B cell (primary cell): ENCODE measurements around the gene ZNF688. TPM values are rescaled to one million over a fixed set of nuclear protein-coding genes. Genes with fewer than 3 reads are reported as not detected.

Experiments used
- ATAC-seq: fragments of 200-7000 bp; cut with Tn5 transposase; one replicate; pipeline ENCODE4 v1.10.0; 2021; ENCODE audit warnings: low read depth, mild to moderate bottlenecking, moderate number of reproducible peaks, moderate library complexity
- CTCF ChIA-PET: fragments of 350-600 bp; sonication (Branson Sonifier 250); formaldehyde crosslinking; loops from one replicate; lab custom pipeline; 2021; ENCODE audit warnings: antibody characterized with exemption, inconsistent platforms; lab: Charles Lee
- POLR2A ChIA-PET: fragments of 350-600 bp; sonication (Branson Sonifier 250); formaldehyde crosslinking; loops from one replicate; lab custom pipeline; 2021; ENCODE audit warnings: antibody characterized with exemption; lab: Charles Lee
- DNase-seq: peaks from one replicate; pipeline ENCODE4 v3.0.0; 2013
- H2AFZ ChIP-seq: 2 replicates; pipeline ENCODE4 v1.6.1; 2012; ENCODE audit warnings: mild to moderate bottlenecking, low read depth, low read length; ENCODE audit not compliant: insufficient read depth, poor library complexity, severe bottlenecking
- H3K27ac ChIP-seq, 2 donors: 1 replicate in 1 of 2; 2 replicates in 1 of 2; pipeline ENCODE4 v1.5.1; 2012 to 2013; ENCODE audit warnings: low read length in 2 of 2, mild to moderate bottlenecking in 2 of 2, moderate library complexity in 1 of 2
- H3K27me3 ChIP-seq, 4 experiments: fragments of 200-600 bp in 1 of 4; sonication (generic) in 1 of 4; replicated peaks in 1 of 4; 1 replicate in 2 of 4; 2 replicates in 2 of 4; pipeline versions ENCODE4 v1.6.1 to v1.7.0; 2013 to 2016; ENCODE audit warnings: low read length in 3 of 4, mild to moderate bottlenecking in 2 of 4, mixed read lengths in 1 of 4, moderate library complexity in 1 of 4; ENCODE audit not compliant: insufficient read depth in 4 of 4, control insufficient read depth in 3 of 4; ENCODE audit errors: control extremely low read depth in 1 of 4
- H3K36me3 ChIP-seq, 2 experiments: replicated peaks in 1 of 2; 1 replicate in 1 of 2; 2 replicates in 1 of 2; pipeline versions ENCODE4 v1.6.1 to v1.7.1; 2013; ENCODE audit warnings: low read length in 1 of 2; ENCODE audit not compliant: insufficient read depth in 2 of 2, control insufficient read depth in 1 of 2; ENCODE audit errors: control extremely low read depth in 1 of 2, extremely low read depth in 1 of 2
- H3K4me1 ChIP-seq, 2 donors: fragments of 200-600 bp in 1 of 2; sonication (generic) in 1 of 2; 1 replicate in 1 of 2; 2 replicates in 1 of 2; pipeline versions ENCODE4 v1.5.1 to v1.6.1; 2013 to 2017; ENCODE audit warnings: low read length in 2 of 2; ENCODE audit not compliant: control insufficient read depth in 2 of 2, insufficient read depth in 2 of 2
- H3K4me2 ChIP-seq: replicated peaks from 2 replicates; pipeline ENCODE3; 2012; ENCODE audit warnings: mild to moderate bottlenecking, low read depth, low read length; ENCODE audit not compliant: poor library complexity, severe bottlenecking
- H3K4me3 ChIP-seq, 5 experiments: fragments of 200-600 bp in 1 of 5; sonication (generic) in 1 of 5; 1 replicate in 3 of 5; 2 replicates in 2 of 5; pipeline versions ENCODE4 v1.5.1 to v1.7.0; 2011 to 2016; ENCODE audit warnings: low read length in 4 of 5, mild to moderate bottlenecking in 4 of 5, low read depth in 2 of 5, control low read depth in 1 of 5, moderate library complexity in 1 of 5; ENCODE audit not compliant: insufficient read depth in 1 of 5; ENCODE audit errors: control extremely low read depth in 1 of 5, extremely low read depth in 1 of 5
- H3K79me2 ChIP-seq: fragments of 200-600 bp; sonication (generic); one replicate; pipeline ENCODE4 v1.6.0; 2016; ENCODE audit warnings: low read length; ENCODE audit not compliant: control insufficient read depth, insufficient read depth
- H3K9ac ChIP-seq: fragments of 200-600 bp; sonication (generic); 2 replicates; pipeline ENCODE4 v1.6.1; 2017; ENCODE audit warnings: mild to moderate bottlenecking, low read length, moderate library complexity
- H3K9me3 ChIP-seq, 3 donors: one replicate each; pipeline versions ENCODE4 v1.6.1 to v1.7.1; 2013; ENCODE audit warnings: low read length in 2 of 3; ENCODE audit not compliant: control insufficient read depth in 2 of 3, insufficient read depth in 1 of 3; ENCODE audit errors: control extremely low read depth in 1 of 3
- H4K20me1 ChIP-seq: 2 replicates; pipeline ENCODE4 v1.6.0; 2012; ENCODE audit warnings: mild to moderate bottlenecking, low read length; ENCODE audit not compliant: insufficient read depth, control insufficient read depth, poor library complexity, severe bottlenecking
- H3K27ac Mint-ChIP-seq: one replicate; pipeline ENCODE4 v1.8.0; 2021; ENCODE audit warnings: mixed read lengths
- H3K27me3 Mint-ChIP-seq: one replicate; pipeline ENCODE4 v1.8.0; 2021; ENCODE audit warnings: mixed read lengths
- H3K4me1 Mint-ChIP-seq: one replicate; pipeline ENCODE4 v1.8.0; 2021; ENCODE audit warnings: mixed read lengths
- H3K4me3 Mint-ChIP-seq: one replicate; pipeline ENCODE4 v1.8.0; 2021; ENCODE audit warnings: mixed read lengths
- H3K9me3 Mint-ChIP-seq: one replicate; pipeline ENCODE4 v1.8.0; 2022; ENCODE audit warnings: mixed read lengths; ENCODE audit not compliant: insufficient read depth
- EZH2 ChIP-seq: IDR thresholded peaks from 2 replicates; pipeline ENCODE4 v1.6.1; 2012; ENCODE audit warnings: borderline replicate concordance, low read depth, mild to moderate bottlenecking, moderate library complexity, low read length; ENCODE audit not compliant: insufficient read depth, poor library complexity, severe bottlenecking
- WGBS: methylation state at CpG from one replicate; pipeline ENCODE4 v1.1.5; 2013; ENCODE audit warnings: missing lambda C conversion rate; ENCODE audit not compliant: insufficient coverage; 5-methylcytosine and 5-hydroxymethylcytosine counted together
- intact Hi-C: fragments of 100-400 bp; cut with micrococcal nuclease; formaldehyde crosslinking; loops from one replicate; pipeline ENCODE4 v1.10.0; 2022
- polyA plus RNA-seq: library from polyadenylated mRNA; depleted of rRNA; stranded (reverse); fragments of >200 nt; gene quantifications from 2 replicates; pipeline ENCODE4 v1.2.3, GENCODE V29; 2012
- small RNA-seq: library from RNA; depleted of rRNA; stranded (forward); fragments of <200 nt; gene quantifications from one replicate; pipeline ENCODE3, GENCODE V24; 2012; ENCODE audit warnings: low replicate concordance, low read depth; ENCODE audit not compliant: insufficient read length
- total RNA-seq, 2 donors: library from RNA; stranded (reverse); fragments of 120-200 nt in 1 of 2; gene quantifications; 1 replicate in 1 of 2; 2 replicates in 1 of 2; pipeline versions ENCODE4 v1.2.3 to v1.2.4, GENCODE V29; 2013 to 2022
- TF ChIP-seq, protein P1 (sequence below): fragments of 200-600 bp; IDR thresholded peaks from one replicate; pipeline ENCODE4 v1.8.0; 2022; ENCODE audit warnings: antibody characterized with exemption, mild to moderate bottlenecking

ZNF688 gene
- total and polyA plus RNA-seq, 2 donors (not counting 1 experiment from before 2014, with no cell fraction given): 20.6 to 23.1 TPM

DNA sequence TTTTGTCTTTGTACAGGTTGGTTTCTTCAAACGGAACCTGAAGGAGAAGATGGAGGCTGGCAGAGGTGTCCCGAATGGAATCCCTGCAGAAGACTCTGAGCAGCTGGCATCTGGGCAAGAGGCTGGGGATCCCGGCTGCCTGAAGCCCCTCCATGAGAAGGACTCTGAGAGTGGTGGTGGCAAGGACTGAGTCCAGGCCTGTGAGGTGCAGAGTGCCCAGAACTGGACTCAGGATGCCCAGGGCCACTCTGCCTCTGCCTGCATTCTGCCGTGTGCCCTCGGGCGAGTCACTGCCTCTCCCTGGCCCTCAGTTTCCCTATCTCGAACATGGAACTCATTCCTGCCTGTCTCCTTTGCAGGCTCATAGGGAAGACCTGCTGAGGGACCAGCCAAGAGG lies 50.0 kb downstream of the ZNF688 start:
- H3K79me2 ChIP-seq: no peaks in the 10 kb centered on the region
- H3K9me3 ChIP-seq: no peaks in the 10 kb centered on the region
- H3K27me3 Mint-ChIP-seq: no peaks in the 10 kb centered on the region
- peaks cover 0 to 10% of the 10 kb centered on the region in 2 donors for H3K4me1 ChIP-seq
- intact Hi-C loops: no loop called here
- DNase-seq (no peak), ATAC-seq (no peak)
- 98% methylated on average over 6 of the region's 7 CpGs for WGBS
- H3K9ac ChIP-seq: no peak overlapping the region
- no peak overlapping the region for H3K4me2 ChIP-seq
- no peak overlapping the region for H3K27ac ChIP-seq
- TF ChIP-seq, protein P1, sequence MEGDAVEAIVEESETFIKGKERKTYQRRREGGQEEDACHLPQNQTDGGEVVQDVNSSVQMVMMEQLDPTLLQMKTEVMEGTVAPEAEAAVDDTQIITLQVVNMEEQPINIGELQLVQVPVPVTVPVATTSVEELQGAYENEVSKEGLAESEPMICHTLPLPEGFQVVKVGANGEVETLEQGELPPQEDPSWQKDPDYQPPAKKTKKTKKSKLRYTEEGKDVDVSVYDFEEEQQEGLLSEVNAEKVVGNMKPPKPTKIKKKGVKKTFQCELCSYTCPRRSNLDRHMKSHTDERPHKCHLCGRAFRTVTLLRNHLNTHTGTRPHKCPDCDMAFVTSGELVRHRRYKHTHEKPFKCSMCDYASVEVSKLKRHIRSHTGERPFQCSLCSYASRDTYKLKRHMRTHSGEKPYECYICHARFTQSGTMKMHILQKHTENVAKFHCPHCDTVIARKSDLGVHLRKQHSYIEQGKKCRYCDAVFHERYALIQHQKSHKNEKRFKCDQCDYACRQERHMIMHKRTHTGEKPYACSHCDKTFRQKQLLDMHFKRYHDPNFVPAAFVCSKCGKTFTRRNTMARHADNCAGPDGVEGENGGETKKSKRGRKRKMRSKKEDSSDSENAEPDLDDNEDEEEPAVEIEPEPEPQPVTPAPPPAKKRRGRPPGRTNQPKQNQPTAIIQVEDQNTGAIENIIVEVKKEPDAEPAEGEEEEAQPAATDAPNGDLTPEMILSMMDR: no peak
- no peak for TF ChIP-seq EZH2
- H3K4me1 Mint-ChIP-seq: peaks cover 3% of the 10 kb centered on the region
- H4K20me1 ChIP-seq: no peaks in the 10 kb centered on the region
- H2AFZ ChIP-seq: no peak overlapping the region
- no peak overlapping the region for H3K27ac Mint-ChIP-seq
- no peak overlapping the region for H3K4me3 ChIP-seq
- H3K4me3 Mint-ChIP-seq: no peak overlapping the region
- CTCF ChIA-PET: interaction anchor here (0.6 kb wide), 1 partner anchor 380 kb away, joined by 6 read pairs; no protein-coding TSS in a partner anchor
- no peaks in the 10 kb centered on the region for H3K9me3 Mint-ChIP-seq
- POLR2A ChIA-PET: no interaction called here
- no peaks in the 10 kb centered on the region for H3K27me3 ChIP-seq
- H3K36me3 ChIP-seq: peaks cover 0 to 40% of the 10 kb centered on the region in 2 experiments

Small RNA genes lying within 50 kb of the gene (small RNA-seq; reads per million reads assigned to genes)
- not detected for gene AC093249.4

Other genes with a start within 250 kb of the ZNF688 start
- gene CD2BP2, start 216.4 kb downstream of the ZNF688 start, total RNA-seq: 80.1 and 82.0 TPM in 2 replicates
- gene CD2BP2, start 216.4 kb downstream of the ZNF688 start, polyA plus RNA-seq: 26.1 and 28.1 TPM in 2 replicates
- 53.0 and 58.0 TPM in 2 replicates for gene TBC1D10B, start 201.2 kb downstream of the ZNF688 start, total RNA-seq
- 22.2 and 23.5 TPM in 2 replicates for gene TBC1D10B, start 201.2 kb downstream of the ZNF688 start, polyA plus RNA-seq
- gene MYL11, start 196.9 kb downstream of the ZNF688 start, total RNA-seq: not detected in 2 replicates
- 1.7 and 3.6 TPM in 2 replicates for gene MYL11, start 196.9 kb downstream of the ZNF688 start, polyA plus RNA-seq
- 150 and 154 TPM in 2 replicates for gene SEPTIN1, start 189.2 kb downstream of the ZNF688 start, total RNA-seq
- gene SEPTIN1, start 189.2 kb downstream of the ZNF688 start, polyA plus RNA-seq: 270 and 302 TPM in 2 replicates
- 13.3 and 14.2 TPM in 2 replicates for gene ZNF48, start 176.3 kb downstream of the ZNF688 start, total RNA-seq
- 4.0 and 8.4 TPM in 2 replicates for gene ZNF48, start 176.3 kb downstream of the ZNF688 start, polyA plus RNA-seq
- gene ZNF771, start 164.1 kb downstream of the ZNF688 start, total RNA-seq: 6.6 and 8.3 TPM in 2 replicates
- 3.7 and 4.1 TPM in 2 replicates for gene ZNF771, start 164.1 kb downstream of the ZNF688 start, polyA plus RNA-seq
- 25.0 and 28.9 TPM in 2 replicates for gene DCTPP1, start 141.7 kb downstream of the ZNF688 start, total RNA-seq
- gene DCTPP1, start 141.7 kb downstream of the ZNF688 start, polyA plus RNA-seq: 26.0 and 30.3 TPM in 2 replicates
- gene SEPHS2, start 125.8 kb downstream of the ZNF688 start, total RNA-seq: 62.2 and 63.2 TPM in 2 replicates
- 8.1 and 13.8 TPM in 2 replicates for gene SEPHS2, start 125.8 kb downstream of the ZNF688 start, polyA plus RNA-seq
- 176 and 184 TPM in 2 replicates for gene ITGAL, start 99.0 kb downstream of the ZNF688 start, total RNA-seq
- gene ITGAL, start 99.0 kb downstream of the ZNF688 start, polyA plus RNA-seq: 110 and 118 TPM in 2 replicates
- gene ZNF768, start 45.1 kb downstream of the ZNF688 start, total RNA-seq: 33.3 and 36.5 TPM in 2 replicates
- 16.8 and 24.8 TPM in 2 replicates for gene ZNF768, start 45.1 kb downstream of the ZNF688 start, polyA plus RNA-seq
- 17.3 and 27.1 TPM in 2 replicates for gene ZNF747, start 36.9 kb downstream of the ZNF688 start, total RNA-seq
- gene ZNF747, start 36.9 kb downstream of the ZNF688 start, polyA plus RNA-seq: 7.3 and 9.7 TPM in 2 replicates
- 19.7 and 20.9 TPM in 2 replicates for gene ZNF764, start 13.3 kb downstream of the ZNF688 start, total RNA-seq
- gene ZNF764, start 13.3 kb downstream of the ZNF688 start, polyA plus RNA-seq: 11.0 and 12.6 TPM in 2 replicates
- 39.7 and 44.6 TPM in 2 replicates for gene ZNF785, start 14.0 kb upstream of the ZNF688 start, total RNA-seq
- gene ZNF785, start 14.0 kb upstream of the ZNF688 start, polyA plus RNA-seq: 9.6 and 12.2 TPM in 2 replicates
- 11.9 and 12.4 TPM in 2 replicates for gene ZNF689, start 38.7 kb upstream of the ZNF688 start, total RNA-seq
- 8.1 and 9.6 TPM in 2 replicates for gene ZNF689, start 38.7 kb upstream of the ZNF688 start, polyA plus RNA-seq
- 92.7 and 95.8 TPM in 2 replicates for gene PRR14, start 79.2 kb upstream of the ZNF688 start, total RNA-seq
- gene PRR14, start 79.2 kb upstream of the ZNF688 start, polyA plus RNA-seq: 62.4 and 63.5 TPM in 2 replicates
- 191 and 194 TPM in 2 replicates for gene FBRS, start 86.7 kb upstream of the ZNF688 start, total RNA-seq
- 68.3 and 84.4 TPM in 2 replicates for gene FBRS, start 86.7 kb upstream of the ZNF688 start, polyA plus RNA-seq
- gene SRCAP, start 127.5 kb upstream of the ZNF688 start, total RNA-seq: 142 and 145 TPM in 2 replicates
- 20.9 and 21.4 TPM in 2 replicates for gene SRCAP, start 127.5 kb upstream of the ZNF688 start, polyA plus RNA-seq
- gene PHKG2, start 176.7 kb upstream of the ZNF688 start, total RNA-seq: 54.1 and 55.7 TPM in 2 replicates
- 79.0 and 80.8 TPM in 2 replicates for gene PHKG2, start 176.7 kb upstream of the ZNF688 start, polyA plus RNA-seq
- gene CFAP119, start 190.3 kb upstream of the ZNF688 start, total RNA-seq: 9.3 and 11.7 TPM in 2 replicates
- gene CFAP119, start 190.3 kb upstream of the ZNF688 start, polyA plus RNA-seq: 8.5 and 10.4 TPM in 2 replicates
- gene RNF40, start 190.6 kb upstream of the ZNF688 start, total RNA-seq: 120 and 121 TPM in 2 replicates
- 41.8 and 44.3 TPM in 2 replicates for gene RNF40, start 190.6 kb upstream of the ZNF688 start, polyA plus RNA-seq
- gene ZNF629, start 215.5 kb upstream of the ZNF688 start, total RNA-seq: 6.4 and 6.9 TPM in 2 replicates
- 0.82 and 1.2 TPM in 2 replicates for gene ZNF629, start 215.5 kb upstream of the ZNF688 start, polyA plus RNA-seq